OCI-LY7 (cell line): ENCODE measurements around the gene NACA2. TPM values are rescaled to one million over a fixed set of nuclear protein-coding genes. Genes with fewer than 3 reads are reported as not detected.

Source experiments
- BruUV-seq: library from RNA; stranded (reverse); fragments of 400-500 nt; replicated peaks from 2 replicates; lab custom pipeline; 2021; lab: Mats Ljungman, UMichigan
- CTCF ChIA-PET: fragments of 300-600 bp; sonication (Branson Sonifier 250); formaldehyde crosslinking; loops from one replicate; lab custom pipeline; 2022; ENCODE audit warnings: antibody characterized with exemption; ENCODE audit not compliant: unreplicated experiment; lab: Charles Lee
- POLR2A ChIA-PET: fragments of 300-600 bp; sonication (Branson Sonifier 250); formaldehyde crosslinking; loops from one replicate; lab custom pipeline; 2022; ENCODE audit warnings: antibody characterized with exemption; lab: Charles Lee
- DNase-seq: peaks from one replicate; pipeline ENCODE4 v3.0.0-alpha.2; 2015; ENCODE audit warnings: low spot score
- H2AFZ ChIP-seq: fragments of 200-600 bp; sonication (generic), shearing (Covaris generic); 2 replicates; pipeline ENCODE4 v1.6.1; 2014; ENCODE audit warnings: mild to moderate bottlenecking, antibody characterized with exemption, low read length, moderate library complexity
- H3K27ac ChIP-seq: fragments of 200-600 bp; sonication (generic); 2 replicates; pipeline ENCODE4 v1.5.1; 2014; ENCODE audit warnings: mixed run types, low read depth, mild to moderate bottlenecking, moderate library complexity, low read length, inconsistent platforms; ENCODE audit not compliant: poor library complexity, severe bottlenecking
- H3K36me3 ChIP-seq: fragments of 200-600 bp; sonication (generic); 2 replicates; pipeline ENCODE4 v1.6.1; 2014; ENCODE audit warnings: mild to moderate bottlenecking, antibody characterized with exemption, low read length, moderate library complexity, mixed read lengths; ENCODE audit not compliant: insufficient read depth
- H3K4me1 ChIP-seq: fragments of 200-600 bp; sonication (generic); 2 replicates; pipeline ENCODE4 v1.5.1; 2014; ENCODE audit warnings: mild to moderate bottlenecking, low read length; ENCODE audit not compliant: insufficient read depth, poor library complexity, severe bottlenecking
- H3K4me2 ChIP-seq: fragments of 200-600 bp; sonication (generic); 2 replicates; pipeline ENCODE4 v1.6.1; 2014; ENCODE audit warnings: mild to moderate bottlenecking, low read length
- H3K4me3 ChIP-seq: fragments of 200-600 bp; sonication (generic); 2 replicates; pipeline ENCODE4 v1.5.1; 2014; ENCODE audit warnings: mild to moderate bottlenecking, low read depth, low read length; ENCODE audit not compliant: poor library complexity, severe bottlenecking
- H3K79me2 ChIP-seq: fragments of 200-600 bp; sonication (generic); 2 replicates; pipeline ENCODE4 v1.6.1; 2016; ENCODE audit warnings: low read depth, mild to moderate bottlenecking, low read length, moderate library complexity, mixed read lengths; ENCODE audit not compliant: insufficient read depth
- H3K9me2 ChIP-seq: fragments of 200-600 bp; sonication (generic); 2 replicates; pipeline ENCODE4 v1.6.1; 2016; ENCODE audit warnings: mild to moderate bottlenecking, low read length, mixed read lengths; ENCODE audit not compliant: insufficient read depth
- H3K9me3 ChIP-seq: fragments of 200-600 bp; sonication (generic); 2 replicates; pipeline ENCODE4 v1.6.1; 2014; ENCODE audit warnings: mild to moderate bottlenecking, mixed run types, low read length, mixed read lengths
- H4K20me1 ChIP-seq: fragments of 200-600 bp; sonication (generic); 2 replicates; pipeline ENCODE4 v1.6.1; 2014; ENCODE audit warnings: mild to moderate bottlenecking, antibody characterized with exemption, low read length, moderate library complexity, mixed read lengths; ENCODE audit not compliant: insufficient read depth
- CTCF ChIP-seq: fragments of 200-600 bp; sonication (generic); conservative IDR thresholded peaks from 2 replicates; pipeline ENCODE4 v1.5.1; 2014; ENCODE audit warnings: mild to moderate bottlenecking, antibody characterized with exemption, low read length, moderate library complexity, mixed read lengths
- EZH2phosphoT487 ChIP-seq: fragments of 200-600 bp; sonication (generic); IDR thresholded peaks from 2 replicates; pipeline ENCODE4 v1.6.1; 2018; ENCODE audit warnings: low read depth, borderline replicate concordance, mild to moderate bottlenecking, mixed run types, antibody characterized with exemption, low read length, moderate library complexity, mixed read lengths
- intact Hi-C: fragments of 100-400 bp; cut with micrococcal nuclease; formaldehyde crosslinking; loops from one replicate; pipeline ENCODE4 v1.10.0; 2022; ENCODE audit not compliant: unreplicated experiment
- total RNA-seq, 2 experiments: library from RNA; depleted of rRNA in 1 of 2; stranded (reverse); fragments of >200 nt in 1 of 2; shearing (Covaris generic) in 1 of 2; gene quantifications; 2 replicates each; pipeline ENCODE4 v1.2.3, GENCODE V29; 2014 to 2022

NACA2 gene
- total RNA-seq, 2 experiments from 2014 or later, result not detected

GRCh38 chr17:61595418-61596186 lies 4.6 kb upstream of the NACA2 start:
- Histone ChIP-seq H4K20me1 (no peaks in the 10 kb centered on the region), H3K4me1 (peaks cover 3% of the 10 kb centered on the region), H3K79me2 (no peaks in the 10 kb centered on the region), H3K9me2 (no peaks in the 10 kb centered on the region), H3K4me2 (no peak overlapping the region), H2AFZ (no peak overlapping the region), H3K36me3 (no peaks in the 10 kb centered on the region), H3K9me3 (no peaks in the 10 kb centered on the region), H3K4me3 (no peak overlapping the region), H3K27ac (no peak overlapping the region)
- POLR2A ChIA-PET, result interaction anchor here (0.6 to 1.1 kb wide), 3 partner anchors 16 to 577 kb away, joined by 3 to 4 read pairs (median 3); no protein-coding TSS in a partner anchor
- no peak for TF ChIP-seq CTCF
- no peak for TF ChIP-seq EZH2phosphoT487
- CTCF ChIA-PET, result no interaction called here
- intact Hi-C loops, result no loop called here
- no TSS peak for BruUV-seq
- no peak for DNase-seq

GRCh38 chr17:61594294-61594825 lies 3.3 kb upstream of the NACA2 start:
- H3K4me3 ChIP-seq, result no peak overlapping the region
- ChIA-PET POLR2A (interaction anchor here (0.6 to 1.1 kb wide), 5 partner anchors 15 to 1356 kb away, joined by 3 to 4 read pairs (median 4); no protein-coding TSS in a partner anchor), CTCF (no interaction called here)
- no peaks in the 10 kb centered on the region for H3K79me2 ChIP-seq
- H3K36me3 ChIP-seq, result no peaks in the 10 kb centered on the region
- no peak overlapping the region for H3K27ac ChIP-seq
- DNase-seq, result no peak
- peaks cover 3% of the 10 kb centered on the region for H3K4me1 ChIP-seq
- no peak overlapping the region for H2AFZ ChIP-seq
- H3K4me2 ChIP-seq, result no peak overlapping the region
- no peaks in the 10 kb centered on the region for H3K9me3 ChIP-seq
- intact Hi-C loops, result no loop called here
- no TSS peak for BruUV-seq
- H3K9me2 ChIP-seq, result no peaks in the 10 kb centered on the region
- no peaks in the 10 kb centered on the region for H4K20me1 ChIP-seq
- TF ChIP-seq EZH2phosphoT487 (no peak), CTCF (no peak)

GRCh38 chr17:61593426-61593825 lies 2.4 kb upstream of the NACA2 start:
- Histone ChIP-seq H3K4me3 (no peak overlapping the region), H3K9me3 (no peaks in the 10 kb centered on the region), H2AFZ (no peak overlapping the region), H4K20me1 (no peaks in the 10 kb centered on the region), H3K4me1 (peaks cover 3% of the 10 kb centered on the region), H3K9me2 (no peaks in the 10 kb centered on the region), H3K79me2 (no peaks in the 10 kb centered on the region), H3K4me2 (no peak overlapping the region), H3K27ac (no peak overlapping the region), H3K36me3 (no peaks in the 10 kb centered on the region)
- no peak for TF ChIP-seq CTCF
- no peak for TF ChIP-seq EZH2phosphoT487
- no TSS peak for BruUV-seq
- POLR2A ChIA-PET, result interaction anchor here (0.6 to 0.7 kb wide), 2 partner anchors 498 to 522 kb away, joined by 3 to 7 read pairs; no protein-coding TSS in a partner anchor
- intact Hi-C loops, result no loop called here
- no peak for DNase-seq
- CTCF ChIA-PET, result no interaction called here
